Neural cell (in vitro differentiated cells): ENCODE results near the gene GIT2. TPM values are rescaled to one million over a fixed set of nuclear protein-coding genes. Genes with fewer than 3 reads are reported as not detected.

Experiments used
- H2AFZ ChIP-seq: fragments of 200-600, 300-800 bp; sonication (generic), shearing (Covaris generic); 2 replicates; pipeline ENCODE4 v1.6.0; 2014; ENCODE audit warnings: low read depth, mild to moderate bottlenecking, antibody characterized with exemption, low read length, moderate library complexity
- H3F3A ChIP-seq: fragments of 200-600 bp; shearing (Covaris generic); 2 replicates; pipeline ENCODE4 v1.6.1; 2016; ENCODE audit warnings: mild to moderate bottlenecking, moderate library complexity, mixed read lengths, antibody characterized with exemption, low read length; ENCODE audit not compliant: insufficient read depth, poor library complexity, severe bottlenecking
- H3K27ac ChIP-seq: fragments of 200-600, 300-800 bp; sonication (generic), shearing (Covaris generic); 2 replicates; pipeline ENCODE4 v1.5.1; 2014; ENCODE audit warnings: mild to moderate bottlenecking, low read length, moderate library complexity
- H3K27me3 ChIP-seq: fragments of 300-800, 200-600 bp; sonication (generic), shearing (Covaris generic); 2 replicates; pipeline ENCODE4 v1.6.0; 2014; ENCODE audit warnings: mild to moderate bottlenecking, low read depth, low read length, moderate library complexity; ENCODE audit not compliant: insufficient read depth
- H3K36me3 ChIP-seq: fragments of 300-800, 200-600 bp; sonication (generic), shearing (Covaris generic); 2 replicates; pipeline ENCODE4 v1.5.1; 2014; ENCODE audit warnings: mild to moderate bottlenecking, antibody characterized with exemption, low read length, moderate library complexity; ENCODE audit not compliant: insufficient read depth
- H3K4me2 ChIP-seq: fragments of 300-800, 200-600 bp; sonication (generic), shearing (Covaris generic); 2 replicates; pipeline ENCODE4 v1.6.0; 2014; ENCODE audit warnings: mild to moderate bottlenecking, low read length
- H3K4me3 ChIP-seq: fragments of 300-800, 200-600 bp; sonication (generic), shearing (Covaris generic); 2 replicates; pipeline ENCODE4 v1.5.1; 2014; ENCODE audit warnings: mild to moderate bottlenecking, low read length, moderate library complexity
- H3K79me2 ChIP-seq: fragments of 200-600 bp; shearing (Covaris generic); replicated peaks from 2 replicates; pipeline ENCODE4 v1.6.0; 2014; ENCODE audit warnings: mild to moderate bottlenecking, low read length, moderate library complexity; ENCODE audit not compliant: insufficient read depth
- H3K9ac ChIP-seq: fragments of 300-800, 200-600 bp; sonication (generic), shearing (Covaris generic); 2 replicates; pipeline ENCODE4 v1.6.1; 2016; ENCODE audit warnings: mild to moderate bottlenecking, low read length, mixed read lengths
- H3K9me2 ChIP-seq: fragments of 200-600 bp; shearing (Covaris generic); 2 replicates; pipeline ENCODE4 v1.6.1; 2016; ENCODE audit warnings: mild to moderate bottlenecking, low read length, mixed read lengths; ENCODE audit not compliant: insufficient read depth
- H3K9me3 ChIP-seq: fragments of 200-600, 300-800 bp; sonication (generic), shearing (Covaris generic); 2 replicates; pipeline ENCODE4 v1.6.1; 2016; ENCODE audit warnings: mild to moderate bottlenecking, mixed run types, low read length, moderate library complexity, mixed read lengths
- H4K20me1 ChIP-seq: fragments of 200-600 bp; shearing (Covaris generic); 2 replicates; pipeline ENCODE4 v1.6.1; 2016; ENCODE audit warnings: mild to moderate bottlenecking, mixed run types; ENCODE audit not compliant: insufficient read depth
- CTCF ChIP-seq: fragments of 450-650 bp; IDR thresholded peaks from 2 replicates; pipeline ENCODE4 v1.5.1; 2014; ENCODE audit warnings: antibody characterized with exemption, mild to moderate bottlenecking, moderate library complexity; ENCODE audit not compliant: poor library complexity, severe bottlenecking
- EP300 ChIP-seq: fragments of 450-650 bp; conservative IDR thresholded peaks from 2 replicates; pipeline ENCODE4 v1.6.1; 2014; ENCODE audit warnings: antibody characterized with exemption, mild to moderate bottlenecking, moderate library complexity; ENCODE audit not compliant: poor library complexity, severe bottlenecking
- EZH2 ChIP-seq: fragments of 200-600, 300-800 bp; shearing (Covaris generic), sonication (generic); IDR thresholded peaks from 2 replicates; pipeline ENCODE4 v1.6.1; 2014; ENCODE audit warnings: antibody characterized with exemption, low read length, borderline replicate concordance, mild to moderate bottlenecking; ENCODE audit not compliant: insufficient read depth, poor library complexity, severe bottlenecking
- MXI1 ChIP-seq: fragments of 450-650 bp; conservative IDR thresholded peaks from 2 replicates; pipeline ENCODE4 v1.6.1; 2014; ENCODE audit warnings: antibody characterized with exemption, mild to moderate bottlenecking; ENCODE audit not compliant: poor library complexity, severe bottlenecking
- POLR2AphosphoS5 ChIP-seq: IDR thresholded peaks from 2 replicates; pipeline ENCODE4 v1.6.1; 2012
- RAD21 ChIP-seq: fragments of 450-650 bp; conservative IDR thresholded peaks from 2 replicates; pipeline ENCODE4 v1.6.1; 2014; ENCODE audit warnings: antibody characterized with exemption, mild to moderate bottlenecking, moderate library complexity
- REST ChIP-seq: IDR thresholded peaks from 2 replicates; pipeline ENCODE4 v1.6.1; 2012; ENCODE audit warnings: borderline replicate concordance
- SMC3 ChIP-seq: fragments of 450-650 bp; conservative IDR thresholded peaks from 2 replicates; pipeline ENCODE4 v1.6.1; 2014; ENCODE audit warnings: antibody characterized with exemption, mild to moderate bottlenecking, moderate library complexity; ENCODE audit not compliant: poor library complexity
- TAF1 ChIP-seq: IDR thresholded peaks from 2 replicates; pipeline ENCODE4 v1.6.1; 2012; ENCODE audit warnings: low read depth
- polyA plus RNA-seq: library from polyadenylated mRNA; depleted of rRNA; stranded (reverse); fragments of >200 nt; gene quantifications from 2 replicates; pipeline ENCODE4 v1.2.3, GENCODE V29; 2014

The GIT2 gene
- polyA plus RNA-seq, 1 donor from 2014 or later: 14.2 TPM

GRCh38 chr12:109939504-109939903 is 56.7 kb downstream of the GIT2 start:
- no peak overlapping the region for H3K4me3 ChIP-seq

GRCh38 chr12:109938947-109939346 is 57.2 kb downstream of the GIT2 start:
- no peaks in the 10 kb centered on the region for H3K36me3 ChIP-seq
- H4K20me1 ChIP-seq: no peaks in the 10 kb centered on the region
- no peak for TF ChIP-seq REST
- no peak for TF ChIP-seq MXI1
- TF ChIP-seq CTCF: no peak
- no peak for TF ChIP-seq RAD21
- TF ChIP-seq TAF1: no peak
- no peak for TF ChIP-seq POLR2AphosphoS5
- no peak for TF ChIP-seq SMC3

More at GRCh38 chr12:109939504-109939903, 56.7 kb downstream of the GIT2 start:
- no peaks in the 10 kb centered on the region for H3K36me3 ChIP-seq
- H3K9ac ChIP-seq: no peak overlapping the region
- no peaks in the 10 kb centered on the region for H3K9me3 ChIP-seq
- no peaks in the 10 kb centered on the region for H3F3A ChIP-seq
- TF ChIP-seq MXI1 (no peak), CTCF (no peak), POLR2AphosphoS5 (no peak), EP300 (no peak), RAD21 (no peak), EZH2 (no peak), REST (no peak), SMC3 (no peak), TAF1 (no peak)
- H3K4me2 ChIP-seq: no peak overlapping the region
- no peak overlapping the region for H3K27ac ChIP-seq
- no peaks in the 10 kb centered on the region for H3K9me2 ChIP-seq
- H3K27me3 ChIP-seq: no peaks in the 10 kb centered on the region
- H3K79me2 ChIP-seq: no peaks in the 10 kb centered on the region
- no peak overlapping the region for H2AFZ ChIP-seq
- no peaks in the 10 kb centered on the region for H4K20me1 ChIP-seq

More at GRCh38 chr12:109938947-109939346, 57.2 kb downstream of the GIT2 start:
- no peak overlapping the region for H3K9ac ChIP-seq
- H3K27ac ChIP-seq: no peak overlapping the region
- no peak overlapping the region for H3K4me3 ChIP-seq
- H3K79me2 ChIP-seq: no peaks in the 10 kb centered on the region
- no peak overlapping the region for H3K4me2 ChIP-seq
- no peaks in the 10 kb centered on the region for H3K9me2 ChIP-seq
- H3F3A ChIP-seq: no peaks in the 10 kb centered on the region
- H2AFZ ChIP-seq: no peak overlapping the region
- H3K27me3 ChIP-seq: no peaks in the 10 kb centered on the region
- H3K9me3 ChIP-seq: no peaks in the 10 kb centered on the region
